Natural killer cell (primary cell): Measurements from ENCODE around the gene PEX14. TPM values are rescaled to one million over a fixed set of nuclear protein-coding genes. Genes with fewer than 3 reads are reported as not detected.
"Not testable (repeated sequence)": the region's sequence is repeated elsewhere in the genome, so short reads cannot be mapped to it uniquely, and the experiment has no call there.

ENCODE experiments used
- ATAC-seq, 3 donors: fragments of 150-1000 bp in 2 of 3; fragments of 200-7000 bp in 1 of 3; cut with Tn5 transposase; 1 replicate in 1 of 3; 2 replicates in 2 of 3; pipeline ENCODE4 v1.10.0; 2021; ENCODE audit warnings: mild to moderate bottlenecking in 2 of 3, moderate library complexity in 2 of 3
- DNase-seq, 2 donors: peaks; one replicate each; pipeline versions ENCODE4 v3.0.0 to v3.0.0-alpha.2; 2013 to 2021; ENCODE audit warnings: mixed read lengths in 1 of 2
- H3K27ac ChIP-seq: one replicate; pipeline ENCODE4 v1.5.1; 2013; ENCODE audit warnings: mild to moderate bottlenecking, low read length
- H3K27me3 ChIP-seq: one replicate; pipeline ENCODE4 v1.6.1; 2013; ENCODE audit warnings: low read length; ENCODE audit not compliant: control insufficient read depth, insufficient read depth
- H3K36me3 ChIP-seq: one replicate; pipeline ENCODE4 v1.6.1; 2013; ENCODE audit warnings: low read length; ENCODE audit not compliant: control insufficient read depth, insufficient read depth
- H3K4me1 ChIP-seq: one replicate; pipeline ENCODE4 v1.6.1; 2013; ENCODE audit warnings: low read length; ENCODE audit not compliant: control insufficient read depth, insufficient read depth
- H3K4me3 ChIP-seq: one replicate; pipeline ENCODE4 v1.5.1; 2013; ENCODE audit warnings: low read length
- H3K9me3 ChIP-seq: one replicate; pipeline ENCODE4 v1.6.1; 2013; ENCODE audit warnings: low read length; ENCODE audit not compliant: control insufficient read depth, insufficient read depth
- H3K27ac Mint-ChIP-seq, 2 donors: one replicate each; pipeline ENCODE4 v1.8.0; 2022; ENCODE audit warnings: mild to moderate bottlenecking in 2 of 2, mixed read lengths in 2 of 2, moderate library complexity in 1 of 2
- H3K27me3 Mint-ChIP-seq, 2 donors: one replicate each; pipeline ENCODE4 v1.8.0; 2022; ENCODE audit warnings: low read depth in 2 of 2, mixed read lengths in 2 of 2
- H3K36me3 Mint-ChIP-seq: one replicate; pipeline ENCODE4 v1.8.0; 2022; ENCODE audit warnings: mixed read lengths
- H3K4me1 Mint-ChIP-seq, 2 donors: one replicate each; pipeline ENCODE4 v1.8.0; 2022; ENCODE audit warnings: mixed read lengths in 2 of 2
- H3K4me3 Mint-ChIP-seq: one replicate; pipeline ENCODE4 v1.8.0; 2022; ENCODE audit warnings: mild to moderate bottlenecking, moderate library complexity, mixed read lengths
- H3K9me3 Mint-ChIP-seq, 2 donors: one replicate each; pipeline ENCODE4 v1.8.0; 2022; ENCODE audit warnings: mixed read lengths in 2 of 2
- WGBS: methylation state at CpG from one replicate; pipeline ENCODE4 v1.1.7; 2013; ENCODE audit warnings: missing lambda C conversion rate; ENCODE audit not compliant: insufficient coverage; 5-methylcytosine and 5-hydroxymethylcytosine counted together
- intact Hi-C: fragments of 100-400 bp; cut with micrococcal nuclease; formaldehyde crosslinking; loops from one replicate; pipeline ENCODE4 v1.14.2; 2022
- total RNA-seq, 4 donors: library from RNA; stranded (reverse); fragments of 120-200 nt in 1 of 4; gene quantifications; one replicate each; pipeline versions ENCODE4 v1.2.3 to v1.2.4, GENCODE V29; 2013 to 2022
- TF ChIP-seq, protein P1 (sequence below): fragments of 200-600 bp; IDR thresholded peaks from one replicate; pipeline ENCODE4 v1.8.0; 2022; ENCODE audit warnings: antibody characterized with exemption

PEX14 gene
- total RNA-seq, 3 donors from 2014 or later (not counting 1 experiment from before 2014, with no cell fraction given): 21.4 to 27.3 (median 24.1) TPM

DNA sequence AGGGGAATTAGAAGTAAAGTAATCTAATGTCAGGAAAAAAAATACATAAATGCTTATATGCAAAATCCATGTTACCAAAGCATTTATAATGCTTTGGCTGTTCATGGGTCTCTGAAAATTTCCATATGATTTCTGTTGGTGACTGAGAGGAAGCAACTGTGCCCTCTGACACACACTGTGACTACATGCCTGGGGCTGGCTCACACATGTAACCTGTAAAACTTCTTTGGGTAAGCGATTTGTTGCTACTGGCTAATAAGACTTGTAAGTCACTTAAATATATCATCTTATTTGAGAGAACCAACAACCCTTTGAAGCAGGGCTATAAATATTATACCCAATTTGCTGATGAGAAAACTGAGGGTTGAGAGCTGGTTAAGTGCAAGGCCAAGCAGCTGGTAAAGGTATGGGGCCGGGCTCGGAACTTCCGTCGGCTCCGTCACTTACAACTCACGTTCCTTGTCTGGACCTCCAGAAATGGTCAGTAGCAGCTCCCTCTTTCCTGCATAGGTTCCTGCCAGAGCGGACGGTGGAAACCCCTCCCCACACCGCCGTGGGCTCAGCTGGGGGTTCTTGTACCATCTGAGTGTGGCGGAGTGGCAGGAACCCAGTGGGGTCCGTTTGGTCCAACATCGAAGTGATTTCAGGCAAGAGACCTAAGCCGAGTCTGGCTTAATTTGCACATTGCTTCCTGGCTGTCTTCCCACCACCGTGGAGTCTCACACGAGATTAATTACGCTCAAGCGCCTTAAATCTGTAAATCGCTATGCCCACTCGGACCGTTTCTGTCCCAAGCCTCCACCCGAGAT is 3.1 kb upstream of the PEX14 start:
- Histone ChIP-seq H3K4me3 (peak overlapping the region; percentile 82), H3K9me3 (no peaks in the 10 kb centered on the region), H3K27me3 (no peaks in the 10 kb centered on the region), H3K27ac (peak overlapping the region; percentile 36), H3K36me3 (peaks cover 12% of the 10 kb centered on the region), H3K4me1 (peaks cover 36% of the 10 kb centered on the region)
- Mint-ChIP-seq H3K36me3 (peaks cover 7% of the 10 kb centered on the region), H3K27ac (peak overlapping the region; percentile 86 to 93), H3K9me3 (no peaks in the 10 kb centered on the region), H3K4me1 (peaks cover 41 to 54% of the 10 kb centered on the region in 2 donors), H3K27me3 (no peaks in the 10 kb centered on the region), H3K4me3 (peak overlapping the region; percentile 96)
- ATAC-seq: peak in 1 of 3 donors; percentile 0
- intact Hi-C loops: loop anchor here (1.0 to 5.0 kb wide), 2 partner anchors 24 to 39 kb away; partner anchors contain the start of gene CENPS
- TF ChIP-seq, protein P1, sequence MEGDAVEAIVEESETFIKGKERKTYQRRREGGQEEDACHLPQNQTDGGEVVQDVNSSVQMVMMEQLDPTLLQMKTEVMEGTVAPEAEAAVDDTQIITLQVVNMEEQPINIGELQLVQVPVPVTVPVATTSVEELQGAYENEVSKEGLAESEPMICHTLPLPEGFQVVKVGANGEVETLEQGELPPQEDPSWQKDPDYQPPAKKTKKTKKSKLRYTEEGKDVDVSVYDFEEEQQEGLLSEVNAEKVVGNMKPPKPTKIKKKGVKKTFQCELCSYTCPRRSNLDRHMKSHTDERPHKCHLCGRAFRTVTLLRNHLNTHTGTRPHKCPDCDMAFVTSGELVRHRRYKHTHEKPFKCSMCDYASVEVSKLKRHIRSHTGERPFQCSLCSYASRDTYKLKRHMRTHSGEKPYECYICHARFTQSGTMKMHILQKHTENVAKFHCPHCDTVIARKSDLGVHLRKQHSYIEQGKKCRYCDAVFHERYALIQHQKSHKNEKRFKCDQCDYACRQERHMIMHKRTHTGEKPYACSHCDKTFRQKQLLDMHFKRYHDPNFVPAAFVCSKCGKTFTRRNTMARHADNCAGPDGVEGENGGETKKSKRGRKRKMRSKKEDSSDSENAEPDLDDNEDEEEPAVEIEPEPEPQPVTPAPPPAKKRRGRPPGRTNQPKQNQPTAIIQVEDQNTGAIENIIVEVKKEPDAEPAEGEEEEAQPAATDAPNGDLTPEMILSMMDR: no peak
- WGBS: 20% methylated on average over 22 of the region's 23 CpGs
- peak in 1 of 2 donors; percentile 8 for DNase-seq

DNA sequence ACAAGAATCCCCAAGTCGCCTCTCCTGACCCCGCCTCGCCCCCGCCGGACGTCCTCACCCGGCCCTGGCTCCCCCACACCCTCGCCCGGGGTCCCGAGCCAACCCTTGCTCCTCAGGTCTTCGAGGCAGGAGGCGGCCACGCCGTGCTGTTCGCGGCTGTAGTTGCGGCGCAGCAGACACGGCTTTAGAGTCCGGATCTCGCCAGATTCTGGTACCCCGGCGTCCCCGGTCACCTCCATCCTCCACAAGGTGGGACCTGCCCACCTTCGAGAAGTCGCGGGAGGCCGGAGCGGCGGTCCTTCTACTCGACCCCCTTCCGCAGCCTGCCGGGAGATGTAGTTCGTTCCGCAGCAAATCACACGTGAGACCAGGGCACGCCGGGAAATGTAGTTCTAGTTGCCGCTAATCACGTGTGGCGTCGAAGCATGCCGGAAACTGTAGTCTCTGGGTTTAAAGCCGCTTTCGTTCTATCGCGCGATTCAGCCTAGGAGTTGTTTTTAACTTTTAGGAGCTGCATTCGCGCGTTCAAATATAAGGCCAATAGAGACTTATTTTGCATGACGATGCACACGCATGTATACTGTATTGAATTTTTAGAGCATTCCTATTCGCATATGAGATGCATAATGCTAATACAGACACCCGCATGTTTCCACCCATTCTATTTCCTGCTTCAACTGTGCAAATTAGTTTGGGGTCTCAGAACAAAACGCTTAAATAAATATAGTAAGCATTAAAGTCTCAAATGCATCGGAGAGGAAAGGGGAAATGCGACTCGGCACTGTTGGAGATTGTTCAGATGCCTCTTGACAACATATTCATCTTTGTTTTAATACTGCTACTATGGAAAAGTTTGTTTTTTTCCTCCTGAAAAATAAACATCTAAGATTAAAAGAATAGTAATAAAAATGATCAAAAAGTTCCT is 2.3 kb upstream of the PEX14 start, which contains the start of gene DFFA:
DFFA (minus strand) TSS at position 310 of the 925 bp plus-strand sequence; CDS start at position 239, 71 bp downstream.
- peak within 1 kb of the TSS; percentile 86 to 93 for H3K27ac Mint-ChIP-seq
- DNase-seq: peak; percentile 85 to 95
- no peaks in the 10 kb centered on the region for H3K9me3 Mint-ChIP-seq
- TF ChIP-seq, protein P1: no peak
- intact Hi-C loops: loop anchor here (1.0 to 5.0 kb wide), 2 partner anchors 23 to 40 kb away; partner anchors contain the start of gene CENPS
- peaks cover 7% of the 10 kb centered on the region for H3K36me3 Mint-ChIP-seq
- H3K27ac ChIP-seq: peak within 1 kb of the TSS; percentile 36
- no peaks in the 10 kb centered on the region for H3K27me3 ChIP-seq
- peak within 1 kb of the TSS; percentile 82 for H3K4me3 ChIP-seq
- H3K27me3 Mint-ChIP-seq: no peaks in the 10 kb centered on the region
- peaks cover 9% of the 10 kb centered on the region for H3K36me3 ChIP-seq
- H3K4me1 Mint-ChIP-seq: peaks cover 41 to 54% of the 10 kb centered on the region in 2 donors
- H3K9me3 ChIP-seq: no peaks in the 10 kb centered on the region
- H3K4me1 ChIP-seq: peaks cover 36% of the 10 kb centered on the region
- under 1% methylated on average over 54 of the region's 59 CpGs for WGBS
- peak; percentile 78 to 91 (median 90) for ATAC-seq
- peak within 1 kb of the TSS; percentile 96 for H3K4me3 Mint-ChIP-seq

DNA sequence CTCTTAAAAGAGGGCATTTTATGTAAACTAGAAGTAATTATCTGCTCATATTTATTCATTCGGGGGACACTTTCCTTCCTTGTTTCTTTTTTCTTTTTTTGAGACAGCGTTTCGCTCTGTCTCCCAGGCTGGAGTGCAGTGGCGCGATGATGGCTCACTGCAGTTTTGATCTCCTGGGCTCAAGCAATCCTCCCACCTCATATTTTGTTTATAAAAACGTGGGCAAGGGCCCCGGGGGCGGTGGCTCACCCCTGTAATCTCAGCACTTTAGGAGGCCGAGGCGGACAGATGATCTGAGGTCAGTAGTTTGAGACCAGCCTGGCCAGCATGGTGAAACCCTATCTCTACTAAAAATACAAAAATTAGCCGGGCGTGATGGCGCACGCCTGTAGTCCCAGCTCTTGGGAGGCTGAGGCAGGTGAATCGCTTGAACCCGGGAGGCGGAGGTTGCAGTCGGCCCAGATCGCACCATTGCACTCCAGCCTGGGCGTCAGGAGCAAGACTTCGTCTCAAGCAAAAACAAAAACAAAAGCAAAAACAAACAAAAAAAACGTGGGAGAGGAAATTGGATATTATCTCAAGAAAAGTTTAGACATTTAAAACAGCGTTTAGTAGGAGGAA is 1.5 kb upstream of the PEX14 start:
- no peaks in the 10 kb centered on the region for H3K27me3 Mint-ChIP-seq
- Histone ChIP-seq H3K9me3 (no peaks in the 10 kb centered on the region), H3K4me3 (no peak overlapping the region), H3K27ac (no peak overlapping the region), H3K36me3 (peaks cover 3% of the 10 kb centered on the region), H3K4me1 (peaks cover 36% of the 10 kb centered on the region), H3K27me3 (no peaks in the 10 kb centered on the region)
- H3K27ac Mint-ChIP-seq: peak overlapping the region; percentile 86 to 93
- H3K36me3 Mint-ChIP-seq: peaks cover 1% of the 10 kb centered on the region
- WGBS: 88% methylated on average over 19 of the region's 23 CpGs
- no peaks in the 10 kb centered on the region for H3K9me3 Mint-ChIP-seq
- H3K4me1 Mint-ChIP-seq: peaks cover 41 to 49% of the 10 kb centered on the region in 2 donors
- TF ChIP-seq, protein P1: no peak
- DNase-seq (no peak), ATAC-seq (no peak)
- intact Hi-C loops: loop anchor here (5.0 kb wide), 1 partner anchor 41 kb away; the partner anchor contains the start of gene CENPS
- H3K4me3 Mint-ChIP-seq: peak overlapping the region; percentile 96

DNA sequence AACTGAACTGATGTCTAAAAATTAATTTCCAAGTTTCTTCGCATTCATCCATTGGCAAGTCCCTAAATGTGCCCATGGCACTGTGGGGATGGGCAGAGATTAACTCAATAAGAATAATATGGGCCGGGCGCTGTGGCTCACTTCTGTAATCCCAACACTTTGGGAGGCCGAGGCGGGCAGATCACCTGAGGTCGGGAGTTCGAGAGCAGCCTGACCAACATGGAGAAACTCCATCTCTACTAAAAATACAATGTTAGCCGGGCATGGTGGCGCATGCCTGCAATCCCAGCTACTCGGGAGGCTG is 489 bp upstream of the PEX14 start:
- ATAC-seq, H3K36me3 Mint-ChIP-seq, H3K9me3 Mint-ChIP-seq, H3K27ac ChIP-seq, H3K27me3 Mint-ChIP-seq, H3K9me3 ChIP-seq, H3K36me3 ChIP-seq, H3K27me3 ChIP-seq, DNase-seq: not testable (repeated sequence)
- 93% methylated on average over 10 of the region's 10 CpGs for WGBS
- intact Hi-C loops: loop anchor here (2.0 to 5.0 kb wide), 2 partner anchors 42 to 75 kb away; partner anchors contain the start of genes CENPS and PGD
- Mint-ChIP-seq H3K27ac (peak overlapping the region; percentile 87 to 93), H3K4me3 (peak overlapping the region; percentile 91), H3K4me1 (peaks cover 41 to 48% of the 10 kb centered on the region in 2 donors)
- H3K4me1 ChIP-seq: peaks cover 36% of the 10 kb centered on the region
- peak overlapping the region; percentile 64 for H3K4me3 ChIP-seq
